ENCODE measurements around the gene SNTG2. TPM values are rescaled to one million over a fixed set of nuclear protein-coding genes. Genes with fewer than 3 reads are reported as not detected.

SNTG2 gene
- total RNA-seq, 1 donor from 2014 or later, result 1.9 TPM

DNA sequence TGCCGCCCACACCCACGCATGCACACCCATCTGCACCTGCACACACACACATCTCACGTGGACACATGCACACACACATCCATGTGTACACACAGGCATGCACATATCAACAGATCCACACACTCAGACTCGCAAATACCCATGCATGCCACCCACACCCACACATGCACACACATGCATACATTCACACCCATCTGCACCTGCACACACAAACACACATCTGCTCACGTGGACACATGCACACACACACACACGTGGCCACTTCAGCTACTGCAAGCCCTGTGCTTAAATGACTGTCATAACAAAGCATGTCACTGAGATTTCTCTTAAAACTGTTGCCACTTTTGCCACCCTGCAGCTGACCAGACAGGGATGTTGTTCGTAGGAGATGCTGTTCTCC is 186.6 kb downstream of the SNTG2 start:
- Mint-ChIP-seq H3K27me3 (ENCODE audit: low read depth, unreplicated experiment) (no peaks in the 10 kb centered on the region), H3K9me3 (ENCODE audit: unreplicated experiment) (no peaks in the 10 kb centered on the region), H3K27ac (ENCODE audit: unreplicated experiment) (no peak overlapping the region), H3K36me3 (ENCODE audit: low read depth, unreplicated experiment) (no peaks in the 10 kb centered on the region), H3K4me3 (ENCODE audit: unreplicated experiment) (no peak overlapping the region), H3K4me1 (ENCODE audit: low read depth, unreplicated experiment) (no peaks in the 10 kb centered on the region)
- Histone ChIP-seq H3K79me2 (ENCODE audit: insufficient read depth, low read length) (no peaks in the 10 kb centered on the region), H2AFZ (ENCODE audit: low read depth, low read length) (no peak overlapping the region), H3K36me3 (ENCODE audit: insufficient read depth, low read length) (no peaks in the 10 kb centered on the region), H3K27ac (ENCODE audit: low read depth, low read length) (no peak overlapping the region), H3K9me3 (ENCODE audit: insufficient read depth, low read depth, low read length) (no peaks in the 10 kb centered on the region), H3K4me1 (ENCODE audit: insufficient read depth, low read length) (no peaks in the 10 kb centered on the region), H3K4me3 (ENCODE audit: insufficient read depth, low read depth, low read length) (no peak overlapping the region), H3K4me2 (ENCODE audit: low read length) (no peak overlapping the region), H4K20me1 (ENCODE audit: insufficient read depth, low read length) (no peaks in the 10 kb centered on the region), H3K27me3 (ENCODE audit: insufficient read depth, low read length) (no peaks in the 10 kb centered on the region), H3K9ac (ENCODE audit: low read length) (no peak overlapping the region)
- TF ChIP-seq CTCF (IDR thresholded peaks at IDR 0.05; ENCODE audit: insufficient read depth, low read depth, low read length) (no peak), EZH2 (IDR thresholded peaks at IDR 0.05; ENCODE audit: insufficient read depth, low read length) (no peak)
- no peak for DNase-seq (ENCODE audit: low read depth)
- FAIRE-seq, result no peak

DNA sequence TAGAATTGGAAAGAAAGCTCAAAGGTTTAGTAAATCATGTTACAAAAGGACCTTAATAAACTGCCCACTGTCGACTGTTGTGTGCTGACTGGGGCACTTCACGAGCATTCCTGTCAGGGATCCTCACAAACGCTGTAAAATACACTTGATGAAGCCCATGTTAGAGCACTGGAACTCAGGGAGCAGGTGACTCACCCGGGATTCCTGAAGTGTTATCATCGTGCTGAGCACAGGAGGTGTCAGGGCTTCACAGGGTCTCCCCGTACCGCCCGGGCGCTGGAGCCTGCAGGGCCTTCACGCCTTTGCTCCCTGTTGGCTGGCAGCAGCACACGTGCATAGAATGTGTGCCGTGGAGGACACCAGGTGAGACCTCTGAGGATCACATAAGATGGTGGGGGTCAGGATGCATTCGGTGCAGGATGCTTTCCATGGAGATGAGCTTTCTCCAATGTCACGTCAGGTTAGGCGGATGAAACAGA is 187.3 kb downstream of the SNTG2 start:
- no peak overlapping the region for H3K4me3 Mint-ChIP-seq (ENCODE audit: unreplicated experiment)
- Histone ChIP-seq H3K4me2 (ENCODE audit: low read length) (no peak overlapping the region), H3K9me3 (ENCODE audit: insufficient read depth, low read depth, low read length) (no peaks in the 10 kb centered on the region), H3K36me3 (ENCODE audit: insufficient read depth, low read length) (no peaks in the 10 kb centered on the region), H2AFZ (ENCODE audit: low read depth, low read length) (no peak overlapping the region), H3K4me3 (ENCODE audit: insufficient read depth, low read depth, low read length) (no peak overlapping the region), H3K79me2 (ENCODE audit: insufficient read depth, low read length) (no peaks in the 10 kb centered on the region), H3K4me1 (ENCODE audit: insufficient read depth, low read length) (no peaks in the 10 kb centered on the region), H3K27ac (ENCODE audit: low read depth, low read length) (no peak overlapping the region), H3K27me3 (ENCODE audit: insufficient read depth, low read length) (no peaks in the 10 kb centered on the region), H4K20me1 (ENCODE audit: insufficient read depth, low read length) (no peaks in the 10 kb centered on the region), H3K9ac (ENCODE audit: low read length) (no peak overlapping the region)
- FAIRE-seq, result no peak
- no peak for TF ChIP-seq EZH2 (IDR thresholded peaks at IDR 0.05; ENCODE audit: insufficient read depth, low read length)
- no peak for TF ChIP-seq CTCF (IDR thresholded peaks at IDR 0.05; ENCODE audit: insufficient read depth, low read depth, low read length)
- H3K36me3 Mint-ChIP-seq (ENCODE audit: low read depth, unreplicated experiment), result no peaks in the 10 kb centered on the region
- no peaks in the 10 kb centered on the region for H3K4me1 Mint-ChIP-seq (ENCODE audit: low read depth, unreplicated experiment)
- no peak overlapping the region for H3K27ac Mint-ChIP-seq (ENCODE audit: unreplicated experiment)
- no peaks in the 10 kb centered on the region for H3K27me3 Mint-ChIP-seq (ENCODE audit: low read depth, unreplicated experiment)
- DNase-seq (ENCODE audit: low read depth), result no peak
- no peaks in the 10 kb centered on the region for H3K9me3 Mint-ChIP-seq (ENCODE audit: unreplicated experiment)

GRCh38 chr2:1140389-1141003 is 189.8 kb downstream of the SNTG2 start:
- Histone ChIP-seq H3K4me2 (ENCODE audit: low read length) (no peak overlapping the region), H3K4me3 (ENCODE audit: insufficient read depth, low read depth, low read length) (no peak overlapping the region), H3K9me3 (ENCODE audit: insufficient read depth, low read depth, low read length) (no peaks in the 10 kb centered on the region), H3K9ac (ENCODE audit: low read length) (no peak overlapping the region), H2AFZ (ENCODE audit: low read depth, low read length) (no peak overlapping the region), H3K27me3 (ENCODE audit: insufficient read depth, low read length) (no peaks in the 10 kb centered on the region), H3K36me3 (ENCODE audit: insufficient read depth, low read length) (no peaks in the 10 kb centered on the region), H4K20me1 (ENCODE audit: insufficient read depth, low read length) (no peaks in the 10 kb centered on the region), H3K4me1 (ENCODE audit: insufficient read depth, low read length) (no peaks in the 10 kb centered on the region), H3K79me2 (ENCODE audit: insufficient read depth, low read length) (no peaks in the 10 kb centered on the region), H3K27ac (ENCODE audit: low read depth, low read length) (no peak overlapping the region)
- no peak overlapping the region for H3K27ac Mint-ChIP-seq (ENCODE audit: unreplicated experiment)
- H3K27me3 Mint-ChIP-seq (ENCODE audit: low read depth, unreplicated experiment), result no peaks in the 10 kb centered on the region
- peaks cover 8% of the 10 kb centered on the region for H3K36me3 Mint-ChIP-seq (ENCODE audit: low read depth, unreplicated experiment)
- FAIRE-seq (no peak), DNase-seq (ENCODE audit: low read depth) (no peak)
- no peak overlapping the region for H3K4me3 Mint-ChIP-seq (ENCODE audit: unreplicated experiment)
- peak; percentile 55 for TF ChIP-seq CTCF (IDR thresholded peaks at IDR 0.05; ENCODE audit: insufficient read depth, low read depth, low read length)
- TF ChIP-seq EZH2 (IDR thresholded peaks at IDR 0.05; ENCODE audit: insufficient read depth, low read length), result no peak
- no peaks in the 10 kb centered on the region for H3K4me1 Mint-ChIP-seq (ENCODE audit: low read depth, unreplicated experiment)
- H3K9me3 Mint-ChIP-seq (ENCODE audit: unreplicated experiment), result no peaks in the 10 kb centered on the region
